GM12878 (cell line): ENCODE measurements around the gene ANKS1A. TPM values are rescaled to one million over a fixed set of nuclear protein-coding genes. Genes with fewer than 3 reads are reported as not detected.

ENCODE experiments used
- ATAC-seq: fragments of 200-7000 bp; cut with Tn5 transposase; 3 replicates; pipeline ENCODE4 v1.9.1; 2020; ENCODE audit warnings: mild to moderate bottlenecking, moderate library complexity
- BruUV-seq: library from RNA; stranded (reverse); fragments of 400-500 nt; replicated peaks from 2 replicates; lab custom pipeline; 2021; lab: Mats Ljungman, UMichigan
- CTCF ChIA-PET: fragments of 300-600 bp; sonication (Branson Sonifier 250); formaldehyde crosslinking; extraction: SDS; loops from one replicate; lab custom pipeline; 2021; ENCODE audit warnings: inconsistent platforms; lab: Yijun Ruan, JAX
- POLR2A ChIA-PET: fragments of 350-600 bp; formaldehyde crosslinking; extraction: SDS; loops from one replicate; lab custom pipeline; 2021; ENCODE audit warnings: inconsistent platforms; lab: Charles Lee
- RAD21 ChIA-PET: fragments of 300-600 bp; sonication (Branson Sonifier 250); formaldehyde crosslinking; loops from one replicate; lab custom pipeline; 2023; ENCODE audit warnings: antibody characterized with exemption; ENCODE audit not compliant: unreplicated experiment; lab: Charles Lee
- SMC1A ChIA-PET: fragments of 300-600 bp; sonication (Branson Sonifier 250); formaldehyde crosslinking; loops from one replicate; lab custom pipeline; 2023; ENCODE audit not compliant: unreplicated experiment, uncharacterized antibody; lab: Charles Lee
- DNase-seq: peaks from one replicate; pipeline ENCODE4 v3.0.0-alpha.2; 2011; ENCODE audit warnings: low read depth, low spot score
- FAIRE-seq: peaks from 3 replicates; lab custom pipeline; 2011; peaks lifted over from hg19 to GRCh38; lab: Jason Lieb, UNC
- H2AFZ ChIP-seq: 2 replicates; pipeline ENCODE4 v1.6.0; 2011; ENCODE audit warnings: low read depth, low read length, control low read depth; ENCODE audit not compliant: control insufficient read depth
- H3K27ac ChIP-seq: 2 replicates; pipeline ENCODE4 v1.5.1; 2011; ENCODE audit warnings: control low read depth; ENCODE audit not compliant: control insufficient read depth, insufficient read depth
- H3K27me3 ChIP-seq, 2 experiments: replicated peaks in 1 of 2; 2 replicates each; pipeline versions ENCODE4 v1.6.0 to v1.6.1; 2011; ENCODE audit warnings: low read length in 1 of 2; ENCODE audit not compliant: control insufficient read depth in 2 of 2, insufficient read depth in 2 of 2
- H3K36me3 ChIP-seq, 2 experiments: 2 replicates each; pipeline ENCODE4 v1.5.1; 2011; ENCODE audit warnings: low read length in 1 of 2; ENCODE audit not compliant: control insufficient read depth in 2 of 2, insufficient read depth in 2 of 2
- H3K4me1 ChIP-seq: 2 replicates; pipeline ENCODE4 v1.6.1; 2011; ENCODE audit warnings: mild to moderate bottlenecking, low read length, moderate library complexity, mixed read lengths; ENCODE audit not compliant: control insufficient read depth, insufficient read depth
- H3K4me2 ChIP-seq: 2 replicates; pipeline ENCODE4 v1.6.0; 2011; ENCODE audit warnings: control low read depth; ENCODE audit not compliant: control insufficient read depth, insufficient read depth
- H3K4me3 ChIP-seq: fragments of 200-600 bp; sonication (generic); 2 replicates; pipeline ENCODE4 v1.5.1; 2016
- H3K79me2 ChIP-seq: 2 replicates; pipeline ENCODE4 v1.6.0; 2011; ENCODE audit warnings: low read length; ENCODE audit not compliant: control insufficient read depth, insufficient read depth
- H3K9ac ChIP-seq: 2 replicates; pipeline ENCODE4 v1.8.0; 2011; ENCODE audit warnings: low read length, control low read depth, mixed read lengths; ENCODE audit not compliant: control insufficient read depth, insufficient read depth
- H3K9me3 ChIP-seq: replicated peaks from 3 replicates; pipeline ENCODE4 v1.5.1; 2011; ENCODE audit warnings: mild to moderate bottlenecking, low read length; ENCODE audit not compliant: control insufficient read depth, insufficient read depth
- H4K20me1 ChIP-seq: 2 replicates; pipeline ENCODE4 v1.6.0; 2011; ENCODE audit not compliant: control insufficient read depth, insufficient read depth
- CHD4 ChIP-seq: fragments of 200-600 bp; sonication (generic); IDR thresholded peaks from 2 replicates; pipeline ENCODE4 v1.6.1; 2016; ENCODE audit warnings: mild to moderate bottlenecking
- MEF2B ChIP-seq: fragments of 450-650 bp; IDR thresholded peaks from 2 replicates; pipeline ENCODE4 v1.6.1; 2018; ENCODE audit warnings: mild to moderate bottlenecking, moderate library complexity; ENCODE audit not compliant: partially characterized antibody, poor library complexity, severe bottlenecking
- RB1 ChIP-seq: fragments of 450-650 bp; formaldehyde crosslinking; IDR thresholded peaks from 2 replicates; pipeline ENCODE4 v1.6.1; 2017; ENCODE audit warnings: mild to moderate bottlenecking, borderline replicate concordance
- TARDBP ChIP-seq: IDR thresholded peaks from 2 replicates; pipeline ENCODE4 v1.6.1; 2016; ENCODE audit warnings: borderline replicate concordance
- USF1 ChIP-seq: IDR thresholded peaks from 2 replicates; pipeline ENCODE4 v1.6.1; 2011; ENCODE audit warnings: borderline replicate concordance, low read depth, mild to moderate bottlenecking, moderate library complexity, mixed read lengths, low read length; ENCODE audit not compliant: insufficient read depth; ENCODE audit errors: extremely low read length
- ZNF274 ChIP-seq: IDR thresholded peaks from one replicate; pipeline ENCODE4 v1.8.0; 2011; ENCODE audit not compliant: insufficient read length, insufficient read depth
- WGBS: methylation state at CpG from one replicate; pipeline ENCODE4 v1.1.6; 2016; ENCODE audit warnings: low lambda C conversion rate; ENCODE audit not compliant: insufficient replicate concordance, insufficient coverage; ENCODE audit errors: missing lambda C conversion rate; 5-methylcytosine and 5-hydroxymethylcytosine counted together
- in situ Hi-C: fragments of 300-500 bp; cut with MboI; formaldehyde crosslinking; loops from 9 replicates; pipeline ENCODE4 v1.14.3; 2018; ENCODE audit warnings: mixed read lengths
- intact Hi-C: fragments of 100-400 bp; cut with micrococcal nuclease; formaldehyde crosslinking; loops from one replicate; pipeline ENCODE4 v1.14.2; 2022; ENCODE audit not compliant: unreplicated experiment
- polyA plus RNA-seq, 11 experiments: library from polyadenylated mRNA; depleted of rRNA in 4 of 11; unstranded in 6 of 11; stranded (reverse) in 5 of 11; fragments of >200 nt; fragmentation: Nextera tagmentation in 4 of 11; fragmentation: Illumina TruSeq in 1 of 11; extraction: Ambion mirVana in 4 of 11; extraction: Trizol in 1 of 11; gene quantifications; 1 replicate in 1 of 11; 2 replicates in 10 of 11; pipeline versions ENCODE4 v1.2.1 to v1.2.3, GENCODE V29; 2011 to 2016; ENCODE audit warnings: inconsistent platforms in 2 of 11, missing spikeins in 2 of 11, low read depth in 1 of 11
- total RNA-seq, 4 experiments: library from RNA; depleted of rRNA in 3 of 4; stranded (reverse); fragments of >200 nt in 3 of 4; fragmentation: Illumina TruSeq in 1 of 4; extraction: Trizol in 1 of 4; gene quantifications; 2 replicates each; pipeline versions ENCODE4 v1.2.1 to v1.2.3, GENCODE V29; 2013 to 2021
- TF ChIP-seq, protein P1 (sequence below): IDR thresholded peaks from 2 replicates; pipeline ENCODE4 v1.6.1; 2012; ENCODE audit warnings: mild to moderate bottlenecking, low read depth, low read length

ANKS1A gene
- total and polyA plus RNA-seq, 10 of the 15 experiments (the other 5 are each of a cell fraction or from before 2014, with no cell fraction given), result 0.60 to 7.0 (median 3.0) TPM

DNA sequence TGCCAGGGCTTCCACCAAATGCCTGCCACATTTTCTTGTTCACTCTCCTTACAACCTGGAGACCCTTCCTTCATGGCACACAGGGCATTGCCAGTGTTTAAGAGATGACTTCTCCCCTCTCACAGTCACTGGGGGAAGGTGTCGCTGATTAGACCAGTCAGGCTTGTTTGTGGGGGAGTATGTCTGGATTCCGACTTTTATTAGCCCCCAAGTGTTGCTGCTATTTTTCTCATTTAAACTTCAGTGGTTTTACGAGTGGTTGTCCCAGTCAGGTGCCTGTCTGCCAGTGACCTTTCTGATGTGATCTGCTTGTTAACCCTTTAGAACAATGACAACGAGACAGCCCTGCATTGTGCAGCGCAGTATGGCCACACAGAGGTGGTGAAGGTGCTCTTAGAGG lies 92.3 kb downstream of the ANKS1A start:
- FAIRE-seq (no peak), DNase-seq (no peak)
- H3K9ac ChIP-seq, result no peak overlapping the region

DNA sequence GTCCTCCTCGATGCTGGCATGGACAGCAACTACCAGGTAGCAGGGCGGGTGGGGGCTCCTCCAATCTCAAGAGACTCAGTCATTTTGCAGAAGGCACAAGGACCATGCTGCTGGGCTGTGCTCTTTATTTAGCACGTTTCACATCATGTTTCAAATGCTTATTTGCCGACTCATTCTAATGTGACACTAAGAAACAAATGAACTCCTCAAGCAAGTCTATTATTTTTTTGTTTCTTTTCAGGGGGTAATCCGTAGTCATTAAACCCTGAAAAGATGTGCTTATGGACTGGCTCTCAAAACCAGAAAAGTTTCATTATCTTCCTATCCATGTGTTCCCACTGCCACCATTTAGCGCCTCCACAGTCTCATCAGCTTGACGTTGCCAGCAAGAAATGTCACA lies 92.9 kb downstream of the ANKS1A start:
- DNase-seq, result no peak
- TF ChIP-seq ZNF274 (no peak), MEF2B (no peak)
- TF ChIP-seq, protein P1, sequence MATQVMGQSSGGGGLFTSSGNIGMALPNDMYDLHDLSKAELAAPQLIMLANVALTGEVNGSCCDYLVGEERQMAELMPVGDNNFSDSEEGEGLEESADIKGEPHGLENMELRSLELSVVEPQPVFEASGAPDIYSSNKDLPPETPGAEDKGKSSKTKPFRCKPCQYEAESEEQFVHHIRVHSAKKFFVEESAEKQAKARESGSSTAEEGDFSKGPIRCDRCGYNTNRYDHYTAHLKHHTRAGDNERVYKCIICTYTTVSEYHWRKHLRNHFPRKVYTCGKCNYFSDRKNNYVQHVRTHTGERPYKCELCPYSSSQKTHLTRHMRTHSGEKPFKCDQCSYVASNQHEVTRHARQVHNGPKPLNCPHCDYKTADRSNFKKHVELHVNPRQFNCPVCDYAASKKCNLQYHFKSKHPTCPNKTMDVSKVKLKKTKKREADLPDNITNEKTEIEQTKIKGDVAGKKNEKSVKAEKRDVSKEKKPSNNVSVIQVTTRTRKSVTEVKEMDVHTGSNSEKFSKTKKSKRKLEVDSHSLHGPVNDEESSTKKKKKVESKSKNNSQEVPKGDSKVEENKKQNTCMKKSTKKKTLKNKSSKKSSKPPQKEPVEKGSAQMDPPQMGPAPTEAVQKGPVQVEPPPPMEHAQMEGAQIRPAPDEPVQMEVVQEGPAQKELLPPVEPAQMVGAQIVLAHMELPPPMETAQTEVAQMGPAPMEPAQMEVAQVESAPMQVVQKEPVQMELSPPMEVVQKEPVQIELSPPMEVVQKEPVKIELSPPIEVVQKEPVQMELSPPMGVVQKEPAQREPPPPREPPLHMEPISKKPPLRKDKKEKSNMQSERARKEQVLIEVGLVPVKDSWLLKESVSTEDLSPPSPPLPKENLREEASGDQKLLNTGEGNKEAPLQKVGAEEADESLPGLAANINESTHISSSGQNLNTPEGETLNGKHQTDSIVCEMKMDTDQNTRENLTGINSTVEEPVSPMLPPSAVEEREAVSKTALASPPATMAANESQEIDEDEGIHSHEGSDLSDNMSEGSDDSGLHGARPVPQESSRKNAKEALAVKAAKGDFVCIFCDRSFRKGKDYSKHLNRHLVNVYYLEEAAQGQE, result no peak
- intact Hi-C loops (no loop called here), in situ Hi-C loops (no loop called here)
- ChIA-PET POLR2A (no interaction called here), RAD21 (no interaction called here), SMC1A (no interaction called here), CTCF (no interaction called here)
- FAIRE-seq, result no peak
- H2AFZ ChIP-seq, result no peak overlapping the region
- BruUV-seq, result no TSS peak
- no peaks in the 10 kb centered on the region for H3K79me2 ChIP-seq
- WGBS, result 67% methylated on average over 7 of the region's 7 CpGs
- no peaks in the 10 kb centered on the region for H4K20me1 ChIP-seq
- no peak overlapping the region for H3K4me2 ChIP-seq
- no peak overlapping the region for H3K9ac ChIP-seq
- H3K4me1 ChIP-seq, result peaks cover 3% of the 10 kb centered on the region
- no peak for ATAC-seq
- H3K9me3 ChIP-seq, result no peaks in the 10 kb centered on the region
- H3K27ac ChIP-seq, result no peak overlapping the region
- no peak overlapping the region for H3K4me3 ChIP-seq
- H3K36me3 ChIP-seq, result peaks cover 0 to 2% of the 10 kb centered on the region in 2 experiments; a peak in 2 of 4 replicates
- no peaks in the 10 kb centered on the region for H3K27me3 ChIP-seq

More for the DNA sequence above, 92.3 kb downstream of the ANKS1A start:
- Histone ChIP-seq H3K27me3 (no peaks in the 10 kb centered on the region), H3K9me3 (no peaks in the 10 kb centered on the region), H3K36me3 (peaks cover 0 to 2% of the 10 kb centered on the region in 2 experiments; a peak in 2 of 4 replicates), H4K20me1 (no peaks in the 10 kb centered on the region), H3K27ac (no peak overlapping the region), H2AFZ (no peak overlapping the region), H3K4me1 (peaks cover 3% of the 10 kb centered on the region), H3K4me3 (no peak overlapping the region), H3K4me2 (no peak overlapping the region), H3K79me2 (no peaks in the 10 kb centered on the region)
- ChIA-PET RAD21 (no interaction called here), SMC1A (no interaction called here), CTCF (interaction anchor here (2.2 kb wide), 1 partner anchor 158 kb away, joined by 9 read pairs; no protein-coding TSS in a partner anchor), POLR2A (interaction anchor here (1.3 kb wide), 1 partner anchor 82 kb away, joined by 3 read pairs; no protein-coding TSS in a partner anchor)
- no TSS peak for BruUV-seq
- in situ Hi-C loops, result no loop called here
- no peak for ATAC-seq
- intact Hi-C loops, result no loop called here
- TF ChIP-seq RB1 (no peak), CHD4 (no peak), TARDBP (no peak), USF1 (no peak)
- WGBS, result 85% methylated on average over 5 of the region's 5 CpGs
